ENCODE results near the gene PGP. TPM values are rescaled to one million over a fixed set of nuclear protein-coding genes. Genes with fewer than 3 reads are reported as not detected.

The PGP gene
- total RNA-seq, 1 experiment from 2014 or later, result 82.0 TPM

GRCh38 chr16:2237493-2238149 is 23.0 kb upstream of the PGP start:
- no peak for DNase-seq (ENCODE audit: low spot score)

GRCh38 chr16:2237102-2237482 is 22.5 kb upstream of the PGP start:
- DNase-seq (ENCODE audit: low spot score), result no peak

GRCh38 chr16:2236337-2237101 is 21.9 kb upstream of the PGP start, which contains the start of gene DNASE1L2:
TSS of gene DNASE1L2 (plus strand) at chr16:2236444. CDS start at chr16:2236817, 373 bp downstream.
- no peak for DNase-seq (ENCODE audit: low spot score)

DNA sequence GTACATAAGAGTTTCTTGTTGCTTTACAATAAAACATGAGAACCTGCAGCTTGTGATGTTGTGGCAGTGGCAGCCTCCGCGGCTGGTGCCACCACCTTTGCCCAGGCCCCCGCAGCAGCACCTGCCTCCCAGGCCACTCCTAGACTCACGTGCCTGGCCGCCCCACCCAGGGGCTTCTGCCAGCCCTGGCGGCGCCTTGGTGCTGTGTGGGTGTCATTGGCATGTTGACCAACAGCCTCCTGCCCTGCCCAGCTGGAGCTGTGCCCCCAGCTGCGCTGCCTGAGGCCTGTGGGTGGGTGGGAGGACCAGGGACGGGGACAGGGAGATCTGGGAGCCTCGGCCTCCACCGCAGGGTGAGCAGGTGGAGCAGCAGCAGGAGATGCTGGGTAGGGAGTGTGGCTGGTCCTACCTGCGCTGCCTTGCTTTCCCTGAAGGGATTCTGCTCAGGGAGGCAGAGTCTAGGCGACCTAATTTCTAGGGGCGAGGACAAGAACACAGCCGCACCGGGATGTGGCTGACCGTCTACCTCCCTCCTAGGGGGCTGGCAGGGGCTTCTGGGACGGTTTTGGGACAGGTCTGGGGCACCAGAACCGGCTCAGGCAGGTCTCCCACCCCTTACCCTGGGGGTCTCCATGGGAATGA is 21.2 kb upstream of the PGP start:
- no peak for DNase-seq (ENCODE audit: low spot score)

GRCh38 chr16:2235234-2235651 is 20.6 kb upstream of the PGP start:
- no peak for DNase-seq (ENCODE audit: low spot score)

DNA sequence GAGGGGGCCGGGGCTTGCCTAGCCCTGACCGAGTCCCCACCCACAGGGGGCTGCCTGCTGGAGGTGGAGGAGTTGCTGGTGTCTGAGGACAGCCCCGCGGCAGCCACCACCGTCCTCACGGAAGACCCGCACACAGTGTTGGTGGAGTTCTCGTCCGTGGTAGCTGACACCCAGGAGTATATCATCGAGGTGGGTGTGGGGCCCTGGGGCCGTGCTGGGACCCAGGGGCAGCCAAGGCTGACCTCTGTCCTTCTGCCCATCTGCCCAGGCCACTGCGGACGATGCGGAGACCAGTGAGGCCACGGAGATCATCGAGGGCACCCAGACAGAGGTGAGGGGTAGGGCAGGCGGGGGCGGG is 20.2 kb upstream of the PGP start:
- DNase-seq (ENCODE audit: low spot score), result no peak

DNA sequence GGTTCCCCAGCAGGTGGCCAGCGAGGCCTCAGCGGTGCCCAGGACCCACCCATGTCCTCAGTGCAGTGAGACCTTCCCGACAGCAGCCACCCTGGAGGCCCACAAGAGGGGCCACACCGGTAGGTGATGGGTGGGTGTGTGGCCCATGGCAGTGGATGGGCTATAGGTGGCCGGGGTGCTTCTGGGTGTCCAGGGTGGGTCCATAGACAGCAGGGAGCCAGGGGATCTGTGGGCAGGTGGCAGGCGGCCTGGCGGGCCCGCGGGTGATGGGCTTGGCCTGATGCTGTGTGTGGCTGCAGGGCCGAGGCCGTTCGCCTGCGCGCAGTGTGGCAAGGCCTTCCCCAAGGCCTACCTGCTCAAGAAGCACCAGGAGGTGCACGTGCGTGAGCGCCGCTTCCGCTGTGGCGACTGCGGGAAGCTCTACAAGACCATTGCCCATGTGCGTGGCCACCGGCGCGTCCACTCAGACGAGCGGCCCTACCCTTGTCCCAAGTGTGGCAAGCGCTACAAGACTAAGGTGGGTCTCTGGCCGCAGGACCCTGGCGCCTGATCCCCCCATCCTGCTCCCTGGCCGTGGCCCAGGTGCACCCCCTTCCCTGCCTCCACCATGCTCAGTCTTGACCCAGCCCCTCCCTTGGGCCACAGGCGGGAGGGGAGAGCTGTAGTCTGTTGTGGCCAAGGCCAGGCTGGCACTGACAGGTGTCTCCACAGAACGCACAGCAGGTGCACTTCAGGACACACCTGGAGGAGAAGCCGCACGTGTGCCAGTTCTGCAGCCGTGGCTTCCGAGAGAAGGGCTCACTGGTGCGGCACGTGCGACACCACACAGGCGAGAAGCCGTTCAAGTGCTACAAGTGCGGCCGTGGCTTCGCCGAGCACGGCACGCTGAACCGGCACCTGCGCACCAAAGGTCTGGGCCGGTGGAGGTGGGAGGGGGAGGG is 19.5 kb upstream of the PGP start:
- DNase-seq (ENCODE audit: low spot score), result no peak

GRCh38 chr16:2233046-2233775 is 18.6 kb upstream of the PGP start:
- no peak for DNase-seq (ENCODE audit: low spot score)

GRCh38 chr16:2232094-2232990 is 17.7 kb upstream of the PGP start:
- DNase-seq (ENCODE audit: low spot score), result no peak

DNA sequence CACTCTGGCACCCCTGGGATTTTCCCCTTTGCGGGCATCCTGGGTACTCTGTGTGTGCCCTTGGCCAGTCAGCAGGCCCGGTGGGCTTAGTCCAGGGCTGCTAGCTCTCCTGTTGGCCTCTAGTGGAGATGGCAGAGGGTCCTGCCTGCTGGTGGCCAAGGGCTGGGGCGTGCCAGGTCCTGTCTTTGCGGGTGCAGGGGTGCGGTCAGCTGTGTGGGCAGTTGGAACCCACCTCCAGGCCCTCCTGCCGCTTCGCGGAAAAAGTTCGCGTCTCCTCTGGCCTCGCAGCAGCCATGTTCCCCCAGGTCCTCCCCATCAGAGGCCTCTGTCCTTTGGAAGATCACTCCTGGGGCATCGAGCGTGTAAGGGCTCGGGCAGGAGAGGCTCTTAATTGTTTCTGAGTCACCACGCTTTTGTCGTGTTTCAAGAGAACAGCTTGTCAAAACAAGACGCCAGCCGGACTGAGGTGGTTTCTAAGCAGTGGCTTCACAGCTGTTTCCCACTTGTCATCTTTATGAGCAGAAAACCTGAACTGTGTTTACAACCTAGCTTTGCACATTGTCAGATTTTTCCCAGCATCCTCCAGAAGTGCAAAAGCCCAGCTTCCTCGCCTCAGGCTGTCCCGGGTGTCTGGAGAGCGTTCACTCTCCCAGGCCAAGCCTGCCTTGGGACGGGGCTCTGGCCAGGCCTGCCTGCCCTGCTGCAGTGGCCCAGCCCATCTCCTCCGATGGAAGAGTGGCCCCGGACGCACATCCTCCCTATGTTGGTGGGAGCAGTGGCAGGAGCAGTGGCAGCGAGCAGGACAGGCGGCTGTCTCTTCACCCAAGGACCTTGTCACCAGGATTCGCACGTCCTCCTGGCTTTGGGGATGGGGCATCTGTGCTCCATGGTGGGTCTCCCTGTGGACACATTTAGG is 16.6 kb upstream of the PGP start:
- no peak for DNase-seq (ENCODE audit: low spot score)

- DNase-seq (ENCODE audit: low spot score), result no peak
Measured at GRCh38 chr16:2230376-2230775, 15.7 kb upstream of the PGP start.

GRCh38 chr16:2229632-2230250 is 15.1 kb upstream of the PGP start:
- DNase-seq (ENCODE audit: low spot score), result no peak

DNA sequence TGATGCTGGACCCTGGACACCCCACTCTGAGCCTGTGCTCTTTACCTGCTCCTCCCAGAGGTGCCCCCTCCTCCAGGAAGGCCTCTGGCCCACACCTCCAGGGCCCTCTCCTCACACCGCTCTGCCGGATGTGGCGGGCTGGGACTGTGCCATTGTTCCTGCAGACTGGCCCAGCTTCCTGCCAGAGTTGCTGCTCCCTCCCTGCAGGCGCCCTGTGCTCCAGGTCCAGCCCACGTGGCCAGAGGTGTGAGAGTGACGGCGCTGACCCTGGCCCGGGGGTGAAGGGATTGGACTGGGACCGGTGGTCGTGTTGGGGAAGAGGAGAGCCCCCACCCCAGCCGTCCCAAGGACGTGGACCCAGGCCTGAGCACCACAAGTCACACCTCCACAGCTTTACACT is 14.5 kb upstream of the PGP start:
- no peak for DNase-seq (ENCODE audit: low spot score)

DNA sequence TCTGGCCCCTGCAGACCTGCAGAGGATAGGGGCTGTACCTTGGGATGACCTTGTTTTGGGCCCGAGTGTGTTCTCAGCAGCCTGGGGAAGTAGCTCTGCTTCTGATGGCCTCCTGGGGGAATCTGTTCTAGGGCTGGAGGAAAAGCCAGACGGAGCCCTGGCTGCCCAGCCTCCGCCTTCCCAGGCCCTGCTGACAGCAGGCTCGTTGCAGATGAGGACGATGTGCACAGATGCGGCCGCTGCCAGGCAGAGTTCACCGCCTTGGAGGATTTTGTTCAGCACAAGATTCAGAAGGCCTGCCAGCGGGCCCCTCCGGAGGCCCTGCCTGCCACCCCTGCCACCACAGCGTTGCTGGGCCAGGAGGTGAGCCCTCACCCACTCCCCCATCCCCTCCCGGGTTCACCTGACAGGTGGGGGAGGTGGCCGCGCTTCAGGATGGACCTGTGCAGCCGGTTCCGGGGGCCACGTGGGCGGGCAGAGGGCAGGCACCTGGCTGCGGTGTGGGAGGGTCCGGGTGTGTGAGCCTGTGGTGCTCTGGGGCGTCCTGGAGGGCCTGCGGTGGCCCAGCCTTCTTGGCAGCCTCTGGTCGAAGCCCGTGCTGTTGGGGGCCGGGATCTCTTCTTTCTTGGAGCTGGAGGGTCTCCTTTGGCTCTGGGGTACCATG is 13.7 kb upstream of the PGP start:
- DNase-seq (ENCODE audit: low spot score), result no peak

DNA sequence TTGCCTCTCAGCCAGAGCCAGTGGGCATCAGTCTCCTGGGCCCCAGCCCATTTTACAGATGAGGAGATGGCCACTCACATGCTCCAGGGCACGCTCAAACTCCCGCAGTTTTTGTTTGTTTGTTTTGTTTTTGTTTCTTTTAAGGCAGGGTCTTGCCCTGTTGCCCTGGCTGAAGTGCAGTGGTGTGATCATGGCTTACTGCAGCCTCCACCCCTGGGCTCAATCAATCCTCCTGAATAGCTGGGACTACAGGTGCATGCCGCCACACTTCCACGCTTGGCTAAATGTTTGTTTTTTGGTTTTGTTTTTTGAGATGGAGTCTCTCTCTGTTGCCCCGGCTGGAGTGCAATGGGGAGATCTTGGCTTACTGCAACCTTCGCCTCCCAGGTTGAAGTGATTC is 12.3 kb upstream of the PGP start:
- DNase-seq (ENCODE audit: low spot score), result no peak

GRCh38 chr16:2226245-2226793 is 11.7 kb upstream of the PGP start:
- DNase-seq (ENCODE audit: low spot score), result peak; percentile 38

- peak; percentile 61 for DNase-seq (ENCODE audit: low spot score)
Measured at GRCh38 chr16:2223942-2224486, 9.4 kb upstream of the PGP start.
